Uterus (tissue), 4 donors: Measurements from ENCODE around the gene HEPN1. TPM values are rescaled to one million over a fixed set of nuclear protein-coding genes. Genes with fewer than 3 reads are reported as not detected.
A peak's percentile ranks its signal among the peaks of the same experiment; 100 is the strongest.

ENCODE experiments used
- DNase-seq, 2 donors: peaks; one replicate each; pipeline ENCODE4 v3.0.0-alpha.2; 2019 to 2020
- H3K27ac ChIP-seq, 2 donors: fragments of 200-600 bp; sonication (generic); 1 replicate in 1 of 2; 2 replicates in 1 of 2; pipeline ENCODE4 v1.5.1; 2016 to 2018
- H3K27me3 ChIP-seq, 2 donors: fragments of 200-600 bp; sonication (generic); one replicate each; pipeline ENCODE4 v1.5.1; 2018 to 2019; ENCODE audit warnings: control low read depth in 1 of 2
- H3K36me3 ChIP-seq, 2 donors: fragments of 200-600 bp; sonication (generic); one replicate each; pipeline ENCODE4 v1.5.1; 2019; ENCODE audit warnings: control low read depth in 1 of 2
- H3K4me1 ChIP-seq, 2 donors: fragments of 200-600 bp; sonication (generic); one replicate each; pipeline ENCODE4 v1.5.1; 2018 to 2019; ENCODE audit warnings: control low read depth in 1 of 2
- H3K4me3 ChIP-seq, 2 donors: fragments of 200-600 bp; sonication (generic); 1 replicate in 1 of 2; 2 replicates in 1 of 2; pipeline ENCODE4 v1.5.1; 2018 to 2019; ENCODE audit warnings: mild to moderate bottlenecking in 1 of 2
- H3K9me3 ChIP-seq, 2 donors: fragments of 200-600 bp; sonication (generic); one replicate each; pipeline ENCODE4 v1.5.1; 2019; ENCODE audit warnings: control low read depth in 1 of 2
- CTCF ChIP-seq, 4 experiments: fragments of 200-600 bp in 2 of 4; fragments of 450-650 bp in 2 of 4; sonication (generic) in 2 of 4; IDR thresholded peaks; one replicate each; pipeline ENCODE4 v1.5.1; 2016 to 2019; ENCODE audit warnings: antibody characterized with exemption in 4 of 4, mild to moderate bottlenecking in 2 of 4, moderate library complexity in 1 of 4
- POLR2A ChIP-seq, 2 donors: fragments of 450-650 bp; IDR thresholded peaks; one replicate each; pipeline ENCODE4 v1.6.1; 2016; ENCODE audit warnings: antibody characterized with exemption in 2 of 2, mild to moderate bottlenecking in 1 of 2, moderate library complexity in 1 of 2
- intact Hi-C: fragments of 100-400 bp; cut with DNase I; formaldehyde crosslinking; loops from one replicate; pipeline ENCODE4 v1.15.1; 2023; ENCODE audit warnings: low total_unique reads
- total RNA-seq, 4 donors: library from RNA; depleted of rRNA in 3 of 4; stranded (reverse); fragments of >200 nt in 3 of 4; gene quantifications; one replicate each; pipeline versions ENCODE4 v1.1.0 to v1.2.4, GENCODE V29; 2014 to 2023
- donor health status: DM: yes; HTN: yes; CAD: no.

HEPN1 gene
- total RNA-seq, 4 donors from 2014 or later, result not detected

DNA sequence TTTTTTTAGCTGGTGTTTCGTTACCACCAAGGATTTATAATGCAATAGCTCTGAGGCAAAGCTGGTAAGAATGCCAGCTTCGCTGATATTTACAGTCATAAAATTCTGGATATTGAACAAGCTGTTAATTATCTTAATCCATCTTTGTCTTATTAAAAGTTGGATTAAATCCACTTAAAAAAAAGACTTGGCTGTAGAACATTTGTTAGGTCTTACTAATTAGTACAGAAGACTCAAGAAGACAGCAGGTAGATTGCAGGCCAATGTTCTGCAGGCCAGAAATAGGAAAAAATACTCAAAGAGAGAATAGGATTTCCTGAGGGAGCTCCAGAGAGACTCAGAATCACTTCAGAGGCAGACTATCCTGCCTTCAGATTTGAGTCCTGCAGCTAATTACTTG, 28.9 kb upstream of the HEPN1 start:
- intact Hi-C loops, result no loop called here
- DNase-seq, result no peak
- H3K9me3 ChIP-seq, result no peaks in the 10 kb centered on the region
- H3K4me1 ChIP-seq, result no peaks in the 10 kb centered on the region
- H3K27me3 ChIP-seq, result no peaks in the 10 kb centered on the region
- H3K4me3 ChIP-seq, result no peak overlapping the region
- H3K36me3 ChIP-seq, result no peaks in the 10 kb centered on the region
- no peak overlapping the region for H3K27ac ChIP-seq
- TF ChIP-seq POLR2A (IDR thresholded peaks at IDR 0.05) (no peak), CTCF (IDR thresholded peaks at IDR 0.05) (no peak)

- H3K27ac ChIP-seq, result no peak overlapping the region
- H3K27me3 ChIP-seq, result no peaks in the 10 kb centered on the region
- H3K9me3 ChIP-seq, result no peaks in the 10 kb centered on the region
- H3K4me3 ChIP-seq, result no peak overlapping the region
- TF ChIP-seq POLR2A (IDR thresholded peaks at IDR 0.05), result no peak
- H3K4me1 ChIP-seq, result no peaks in the 10 kb centered on the region
- intact Hi-C loops, result no loop called here
- no peak for DNase-seq
- H3K36me3 ChIP-seq, result no peaks in the 10 kb centered on the region
Observed at GRCh38 chr11:124890683-124891372, 28.2 kb upstream of the HEPN1 start.

DNA sequence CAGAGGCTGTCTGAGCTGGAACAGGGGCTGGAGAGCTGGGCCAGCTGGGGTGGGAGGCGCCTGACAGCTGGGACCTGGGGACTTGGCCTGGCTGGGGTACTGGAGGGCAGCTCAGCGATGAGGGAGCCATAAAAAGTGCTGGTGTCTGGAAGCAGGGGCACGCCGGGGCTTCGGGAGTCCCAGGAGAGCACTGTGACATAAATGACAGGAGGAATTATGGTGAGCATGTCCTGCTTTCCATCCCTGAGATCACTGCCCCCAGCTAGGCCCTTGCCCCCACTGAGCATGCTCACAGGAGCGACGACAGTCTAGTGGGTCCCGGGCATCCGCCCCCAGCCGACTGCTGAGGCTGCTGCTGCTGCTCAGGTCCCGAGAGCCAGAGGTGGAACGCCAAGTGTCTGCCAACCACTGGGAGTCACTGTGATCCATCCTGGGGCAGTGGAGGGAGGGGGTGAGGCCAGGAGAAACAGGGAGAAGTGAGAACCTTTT, 27.6 kb upstream of the HEPN1 start:
- Histone ChIP-seq H3K4me3 (no peak overlapping the region), H3K27me3 (no peaks in the 10 kb centered on the region), H3K27ac (peak overlapping the region in 1 of 2 donors; percentile 11), H3K9me3 (no peaks in the 10 kb centered on the region), H3K4me1 (no peaks in the 10 kb centered on the region), H3K36me3 (no peaks in the 10 kb centered on the region)
- no peak for DNase-seq
- no peak for TF ChIP-seq POLR2A (IDR thresholded peaks at IDR 0.05)
- TF ChIP-seq CTCF (IDR thresholded peaks at IDR 0.05), result no peak
- intact Hi-C loops, result no loop called here

- no peaks in the 10 kb centered on the region for H3K4me1 ChIP-seq
- no peaks in the 10 kb centered on the region for H3K36me3 ChIP-seq
Observed at GRCh38 chr11:124892146-124892545, 26.9 kb upstream of the HEPN1 start.

GRCh38 chr11:124892750-124893454, 26.1 kb upstream of the HEPN1 start:
- no peak overlapping the region for H3K4me3 ChIP-seq
- H3K4me1 ChIP-seq, result no peaks in the 10 kb centered on the region
- peak overlapping the region in 1 of 2 donors; percentile 46 for H3K27ac ChIP-seq

More at GRCh38 chr11:124892146-124892545, 26.9 kb upstream of the HEPN1 start:
- no peak for DNase-seq
- H3K27me3 ChIP-seq, result no peaks in the 10 kb centered on the region
- TF ChIP-seq CTCF (IDR thresholded peaks at IDR 0.05), result no peak
- TF ChIP-seq POLR2A (IDR thresholded peaks at IDR 0.05), result no peak
- H3K4me3 ChIP-seq, result no peak overlapping the region
- H3K9me3 ChIP-seq, result no peaks in the 10 kb centered on the region
- H3K27ac ChIP-seq, result peak overlapping the region in 1 of 2 donors; percentile 46
- intact Hi-C loops, result no loop called here

More at GRCh38 chr11:124892750-124893454, 26.1 kb upstream of the HEPN1 start:
- Histone ChIP-seq H3K36me3 (no peaks in the 10 kb centered on the region), H3K27me3 (no peaks in the 10 kb centered on the region), H3K9me3 (no peaks in the 10 kb centered on the region)
- TF ChIP-seq CTCF (IDR thresholded peaks at IDR 0.05) (no peak), POLR2A (IDR thresholded peaks at IDR 0.05) (no peak)
- intact Hi-C loops, result no loop called here
- no peak for DNase-seq
